ENCODE measurements around the gene PDE4D.
"Not testable (repeated sequence)": the region's sequence is repeated elsewhere in the genome, so short reads cannot be mapped to it uniquely, and the experiment has no call there.

The PDE4D gene

GRCh38 chr5:59575648-59576445 is 317.7 kb downstream of the PDE4D start:
- FAIRE-seq, result no peak

DNA sequence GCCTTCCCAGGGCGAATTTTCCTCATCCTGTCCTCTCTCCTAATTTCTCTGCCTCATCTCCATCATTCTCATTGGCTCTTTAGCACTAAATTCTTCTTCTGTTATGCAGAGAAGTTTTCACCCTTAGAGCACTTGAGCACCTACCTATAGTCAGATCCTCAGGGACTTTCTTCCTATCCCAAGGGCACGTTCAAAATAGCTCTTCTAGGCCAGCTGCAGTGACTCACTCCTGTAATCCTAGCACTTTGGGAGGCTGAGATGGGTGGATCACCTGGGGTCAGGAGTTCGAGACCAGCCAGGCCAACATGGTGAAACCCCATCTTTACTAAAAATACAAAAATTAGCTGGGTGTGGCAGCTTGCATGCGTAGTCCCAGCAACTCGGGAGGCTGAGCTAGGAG is 320.0 kb downstream of the PDE4D start:
- not testable (repeated sequence) for FAIRE-seq

DNA sequence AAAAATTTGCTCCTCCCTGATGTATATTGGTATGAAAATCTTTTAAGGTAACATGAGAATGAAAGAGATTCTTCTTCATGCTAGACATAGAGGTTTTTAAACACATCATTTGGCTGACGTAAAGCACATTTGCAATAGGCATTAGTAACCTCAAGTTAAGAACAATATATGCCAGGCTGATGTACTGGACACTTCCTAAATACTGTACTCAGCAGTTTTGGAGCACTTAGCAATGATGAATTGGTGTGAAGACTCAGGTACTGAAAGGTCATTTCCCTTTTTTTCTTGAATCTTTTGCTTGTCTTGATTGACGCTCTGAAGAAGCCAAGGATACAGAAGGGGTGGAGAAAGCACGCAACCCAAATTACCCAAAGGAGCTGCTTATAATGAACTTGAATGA is 322.5 kb downstream of the PDE4D start:
- FAIRE-seq, result no peak

- no peak for FAIRE-seq
Observed at GRCh38 chr5:59569608-59570334, 323.8 kb downstream of the PDE4D start.

- no peak for FAIRE-seq
Observed at GRCh38 chr5:59569158-59569557, 324.4 kb downstream of the PDE4D start.

- FAIRE-seq, result no peak
Observed at GRCh38 chr5:59568161-59568560, 325.4 kb downstream of the PDE4D start.

DNA sequence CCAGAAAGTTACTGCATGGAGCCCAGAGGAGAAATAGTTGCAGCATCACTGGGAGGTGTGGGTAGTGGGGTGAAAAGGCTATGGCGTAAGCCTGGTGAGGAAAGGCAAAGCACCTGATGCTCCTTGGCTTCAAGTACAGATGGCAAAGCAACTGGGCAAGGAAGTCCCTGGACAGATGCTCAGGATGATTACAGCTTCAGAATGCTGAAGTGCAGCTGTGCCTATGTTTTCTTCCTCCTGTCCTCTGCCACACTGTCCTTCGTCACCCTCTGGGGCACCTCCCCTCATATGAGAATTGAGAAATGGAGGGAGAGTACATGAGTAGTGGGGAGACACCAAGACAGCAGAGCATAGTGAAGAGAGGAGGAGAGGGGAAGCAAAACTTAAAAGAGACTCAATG is 328.0 kb downstream of the PDE4D start:
- no peak for FAIRE-seq

- no peak for FAIRE-seq
Observed at GRCh38 chr5:59564895-59565294, 328.6 kb downstream of the PDE4D start.

DNA sequence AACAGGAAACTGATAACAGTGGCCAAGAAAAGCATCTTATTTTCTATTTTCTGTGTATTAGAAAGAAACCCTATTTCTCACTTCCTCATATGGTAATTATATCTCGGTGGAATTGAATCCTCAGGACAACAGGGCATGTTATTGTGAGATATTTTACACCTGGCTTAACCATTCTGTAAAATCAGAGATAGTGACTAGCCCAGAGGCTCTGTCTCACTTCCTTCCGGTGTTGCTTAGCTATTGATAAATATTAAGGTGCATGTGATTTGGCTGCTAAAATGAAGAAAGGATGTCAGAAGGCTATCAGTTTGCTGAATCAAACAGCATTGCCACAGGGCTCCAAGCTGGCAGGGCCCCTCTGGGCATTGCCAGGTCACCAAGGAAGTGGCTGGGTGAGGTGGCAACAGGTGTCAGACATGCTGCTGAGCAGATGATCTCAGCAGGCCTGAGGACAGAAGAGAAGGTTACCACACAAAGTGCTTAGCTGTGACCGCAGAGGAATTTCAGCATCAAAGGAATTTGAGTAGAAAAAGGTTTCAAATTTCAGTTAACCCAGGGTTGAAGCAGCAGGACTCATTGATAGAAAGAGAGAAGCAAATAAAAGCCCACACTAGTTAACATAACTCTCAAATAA is 330.7 kb downstream of the PDE4D start:
- no peak for FAIRE-seq

DNA sequence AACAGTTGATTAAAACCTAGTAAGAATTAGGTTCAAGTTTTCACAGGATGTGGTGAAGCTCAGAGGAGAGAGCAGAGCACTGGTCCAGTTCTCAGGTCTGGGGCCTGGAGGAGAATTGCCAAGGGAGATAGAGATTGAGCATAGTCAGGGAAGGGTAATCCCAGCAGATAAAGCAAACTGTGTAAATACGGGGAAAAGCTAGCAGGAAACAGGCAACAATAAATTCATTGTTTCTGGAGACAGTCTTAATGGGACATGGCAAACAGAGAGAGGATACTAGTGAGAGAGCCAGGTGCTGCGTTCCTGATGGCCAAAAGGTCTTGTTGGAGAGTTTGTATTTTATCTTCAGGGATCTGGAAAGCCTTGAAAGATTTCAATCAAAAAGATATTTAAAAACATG is 333.0 kb downstream of the PDE4D start:
- no peak for FAIRE-seq

DNA sequence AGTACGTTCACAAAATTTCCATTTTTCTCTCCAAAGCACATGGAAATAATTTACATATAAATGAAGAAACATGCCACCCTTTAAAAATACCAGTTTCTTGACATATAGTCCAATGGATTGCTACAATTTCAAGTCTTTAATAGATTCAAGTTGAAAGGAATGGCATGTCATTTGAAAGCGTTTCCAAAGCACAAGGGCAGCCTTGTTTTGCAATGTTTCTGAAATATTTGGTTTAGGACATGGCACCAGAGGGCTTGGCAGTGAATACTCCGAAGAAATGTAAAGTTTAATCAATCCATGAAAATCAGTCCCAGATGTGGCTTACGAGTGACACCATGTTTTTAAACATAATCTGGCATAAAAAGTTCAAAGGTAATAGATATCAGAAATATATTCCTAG is 333.7 kb downstream of the PDE4D start:
- FAIRE-seq, result no peak

DNA sequence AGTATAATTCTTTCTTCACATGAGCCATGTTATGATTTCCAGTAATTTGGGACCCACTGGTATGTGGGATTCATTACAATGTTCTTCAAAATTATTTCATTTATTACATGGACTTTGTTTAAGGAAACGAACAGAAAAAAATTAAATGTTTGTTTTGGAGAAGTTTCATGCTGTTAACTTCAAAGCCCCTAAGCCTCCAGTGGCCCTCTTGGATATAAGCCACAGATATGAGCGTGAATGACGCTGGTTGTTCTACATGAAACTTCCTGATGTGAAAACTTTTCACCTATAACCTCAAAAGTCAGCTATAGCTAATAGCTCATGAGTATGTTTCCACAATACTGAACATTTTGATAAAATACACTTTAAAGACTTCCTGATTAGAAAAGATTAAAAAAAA is 334.2 kb downstream of the PDE4D start:
- FAIRE-seq, result no peak

- FAIRE-seq, result no peak
Observed at GRCh38 chr5:59558501-59558900, 335.0 kb downstream of the PDE4D start.

DNA sequence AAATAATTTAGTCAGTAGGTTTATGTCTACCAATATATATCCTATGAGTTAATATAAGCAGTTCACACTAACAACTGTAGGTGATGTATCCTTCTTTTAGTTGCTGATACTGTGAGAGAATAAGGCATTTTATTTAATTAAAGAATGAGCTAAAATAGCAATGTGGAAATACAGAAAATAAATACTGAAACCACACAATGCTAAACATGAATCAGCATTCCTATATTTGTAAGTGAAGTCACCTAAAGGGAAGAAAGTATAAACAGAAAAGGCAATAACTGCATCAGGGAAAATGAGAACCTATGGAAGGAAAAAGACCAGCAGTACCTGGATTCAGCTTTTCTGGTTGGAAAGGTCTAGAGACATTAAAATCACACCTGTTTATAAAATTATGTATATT is 336.0 kb downstream of the PDE4D start:
- FAIRE-seq, result no peak

DNA sequence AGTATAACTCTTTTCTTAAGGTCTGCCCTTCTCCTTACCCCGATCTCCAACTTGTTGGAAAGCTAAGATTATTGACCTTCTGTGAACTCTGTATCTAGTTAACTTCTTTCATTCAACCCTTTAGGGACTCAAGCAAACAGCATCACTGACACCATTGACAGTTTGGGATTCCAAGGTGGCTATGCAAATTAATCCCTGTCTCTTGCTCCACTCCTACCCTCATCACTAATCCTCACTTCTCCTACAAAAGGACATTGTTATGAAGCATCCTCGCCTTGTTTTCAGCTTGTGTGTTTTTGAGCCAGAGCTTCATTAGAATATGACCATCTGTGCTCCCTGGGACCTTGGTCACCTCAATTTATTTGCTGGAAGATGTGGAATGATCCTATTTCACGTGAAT is 337.9 kb downstream of the PDE4D start:
- no peak for FAIRE-seq

GRCh38 chr5:59554501-59554900 is 339.0 kb downstream of the PDE4D start:
- no peak for FAIRE-seq

DNA sequence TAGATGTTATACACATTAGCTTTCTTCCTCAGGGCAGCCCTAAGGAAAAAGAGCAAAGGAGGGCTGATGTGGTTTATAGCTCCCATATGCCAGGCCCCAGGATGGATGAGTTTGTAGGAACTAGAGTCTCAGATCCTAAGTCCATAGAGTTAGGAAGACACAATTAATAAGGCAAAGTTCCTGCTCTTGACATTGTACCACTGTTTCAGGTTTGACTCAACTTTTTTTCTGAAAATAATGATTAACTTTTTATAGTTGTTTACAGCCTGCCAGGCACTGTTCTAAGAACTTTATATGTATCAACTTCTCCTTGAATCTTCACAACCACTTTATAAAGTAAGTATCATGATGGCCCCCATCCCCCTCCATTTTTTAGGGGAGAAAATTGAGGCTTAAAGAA is 339.5 kb downstream of the PDE4D start:
- no peak for FAIRE-seq

DNA sequence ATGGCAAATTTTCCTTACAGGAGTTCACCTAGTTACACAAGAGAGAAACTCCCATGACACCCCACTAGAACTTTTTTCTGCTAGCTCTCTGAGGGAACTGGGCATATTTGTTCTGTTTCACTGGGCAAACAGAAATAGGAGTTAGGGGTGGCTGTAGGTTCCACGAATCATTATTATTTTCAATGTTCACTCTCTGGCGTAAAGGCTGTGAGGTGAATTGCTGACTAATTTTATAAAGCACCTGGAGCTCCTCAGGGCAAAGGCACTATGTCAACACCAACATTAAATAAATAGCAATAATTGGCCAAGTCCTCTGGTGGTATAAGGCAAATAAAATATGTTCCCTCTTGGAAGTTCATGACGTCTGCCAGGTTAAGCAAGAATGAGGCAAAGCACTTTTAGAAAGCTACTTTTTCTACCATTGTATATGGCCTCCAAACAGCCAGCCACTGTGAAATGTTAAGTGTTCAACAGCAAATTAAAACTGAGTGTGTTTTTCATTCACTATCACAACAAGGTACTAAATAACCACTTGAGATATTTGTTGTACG is 344.6 kb downstream of the PDE4D start:
- FAIRE-seq, result no peak

GRCh38 chr5:59547731-59548130 is 345.8 kb downstream of the PDE4D start:
- FAIRE-seq, result no peak

- FAIRE-seq, result no peak
Observed at GRCh38 chr5:59544573-59544972, 349.0 kb downstream of the PDE4D start.

- FAIRE-seq, result no peak
Observed at GRCh38 chr5:59543821-59544442, 349.6 kb downstream of the PDE4D start.

DNA sequence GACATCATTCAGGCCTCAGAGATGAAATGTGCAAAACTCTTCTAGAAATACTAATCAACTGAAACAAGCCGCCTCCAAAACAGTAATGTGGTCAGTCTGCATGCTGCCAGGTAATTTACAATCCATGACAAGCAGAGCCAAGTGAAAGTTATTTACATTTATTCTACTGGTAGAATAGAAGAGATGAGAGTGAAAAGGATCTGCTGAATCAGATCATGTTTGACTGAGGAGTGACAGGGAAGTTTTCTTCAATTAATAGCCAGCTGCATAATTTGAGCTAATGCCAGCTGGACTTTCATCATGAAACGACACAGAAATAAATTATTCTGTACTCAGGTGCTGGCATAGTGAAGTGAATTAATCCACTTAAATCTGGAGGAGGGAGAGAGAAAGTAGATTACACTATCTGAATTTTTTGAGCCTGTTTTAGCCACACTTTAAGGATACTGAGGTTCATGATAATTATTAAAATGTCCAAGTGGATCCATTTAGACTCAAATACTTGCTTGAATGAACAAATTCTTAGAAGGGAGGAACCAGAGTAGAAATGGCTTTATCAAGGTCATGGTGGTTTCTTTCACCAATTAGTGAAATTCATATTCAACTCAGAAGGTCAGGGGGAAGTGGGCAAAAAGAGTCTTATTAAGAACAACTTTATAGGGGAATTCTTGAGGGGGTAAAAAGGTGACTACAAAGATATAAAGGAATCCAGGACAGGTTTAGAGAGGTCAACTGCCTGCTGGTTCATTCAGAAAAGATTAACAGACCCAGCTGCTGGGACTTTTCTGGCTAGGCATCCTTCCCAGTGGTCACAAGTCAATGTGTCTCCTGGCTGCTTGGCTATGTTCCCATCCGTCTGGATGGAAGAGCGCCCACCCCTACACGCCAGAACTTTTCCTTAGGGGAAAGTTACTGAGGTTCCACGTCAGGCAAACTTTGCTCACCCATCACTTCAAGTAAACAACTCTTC is 350.4 kb downstream of the PDE4D start:
- FAIRE-seq, result no peak

All from A204.1 (cell line).